GM12878 (cell line): ENCODE data around the gene VRTN.

ENCODE experiments used
- BRCA1 ChIP-seq: IDR thresholded peaks from 2 replicates; pipeline ENCODE4 v1.6.1; 2011; ENCODE audit warnings: low read depth, low read length, improper control_type of control experiment
- CBX5 ChIP-seq: sonication (generic); IDR thresholded peaks from 2 replicates; pipeline ENCODE4 v1.6.1; 2016; ENCODE audit warnings: low read depth, moderate library complexity, mild to moderate bottlenecking, inconsistent platforms
- CHD2 ChIP-seq: IDR thresholded peaks from 2 replicates; pipeline ENCODE4 v1.6.1; 2011; ENCODE audit warnings: low read depth, low read length, improper control_type of control experiment, borderline replicate concordance
- EZH2 ChIP-seq: IDR thresholded peaks from 2 replicates; pipeline ENCODE4 v1.6.1; 2012; ENCODE audit warnings: low read depth, mild to moderate bottlenecking, control low read depth, inconsistent platforms, low read length, borderline replicate concordance; ENCODE audit not compliant: control insufficient read depth
- NBN ChIP-seq: fragments of 450-650 bp; IDR thresholded peaks from 2 replicates; pipeline ENCODE4 v1.6.1; 2016
- POLR2A ChIP-seq: IDR thresholded peaks from 2 replicates; pipeline ENCODE4 v1.6.1; 2011; ENCODE audit warnings: low read depth, mild to moderate bottlenecking, low read length
- POLR2AphosphoS2 ChIP-seq: IDR thresholded peaks from 2 replicates; pipeline ENCODE4 v1.6.1; 2011; ENCODE audit warnings: low read depth, mild to moderate bottlenecking, low read length, improper control_type of control experiment, moderate library complexity
- RAD21 ChIP-seq: IDR thresholded peaks from 2 replicates; pipeline ENCODE4 v1.6.1; 2011; ENCODE audit warnings: mild to moderate bottlenecking, low read depth, low read length, moderate library complexity; ENCODE audit not compliant: insufficient read depth
- RCOR1 ChIP-seq: conservative IDR thresholded peaks from 2 replicates; pipeline ENCODE4 v1.6.1; 2012; ENCODE audit warnings: low read depth, low read length, improper control_type of control experiment
- RFX5 ChIP-seq: IDR thresholded peaks from 2 replicates; pipeline ENCODE4 v1.6.1; 2011; ENCODE audit warnings: low read depth, low read length, improper control_type of control experiment
- SUZ12 ChIP-seq: fragments of 200-600 bp; sonication (generic); IDR thresholded peaks from one replicate; pipeline ENCODE4 v1.6.1; 2018; ENCODE audit warnings: antibody characterized with exemption, mild to moderate bottlenecking; ENCODE audit not compliant: unreplicated experiment
- ZNF274 ChIP-seq: IDR thresholded peaks from one replicate; pipeline ENCODE4 v1.8.0; 2011; ENCODE audit not compliant: insufficient read length, insufficient read depth
- TF ChIP-seq, protein P1 (sequence below), 3 experiments: IDR thresholded peaks in 2 of 3; conservative IDR thresholded peaks in 1 of 3; 2 replicates each; pipeline ENCODE4 v1.5.1; 2011; ENCODE audit warnings: low read depth in 3 of 3, low read length in 3 of 3, mild to moderate bottlenecking in 3 of 3, control low read depth in 2 of 3, moderate library complexity in 2 of 3, inconsistent platforms in 1 of 3, mixed read lengths in 1 of 3; ENCODE audit not compliant: control insufficient read depth in 2 of 3, insufficient read depth in 1 of 3; ENCODE audit errors: extremely low read depth in 1 of 3
- TF ChIP-seq, protein P2 (sequence below): fragments of 150-350 bp; IDR thresholded peaks from 2 replicates; pipeline ENCODE4 v1.6.1; 2016; ENCODE audit warnings: low read depth, low read length

DNA sequence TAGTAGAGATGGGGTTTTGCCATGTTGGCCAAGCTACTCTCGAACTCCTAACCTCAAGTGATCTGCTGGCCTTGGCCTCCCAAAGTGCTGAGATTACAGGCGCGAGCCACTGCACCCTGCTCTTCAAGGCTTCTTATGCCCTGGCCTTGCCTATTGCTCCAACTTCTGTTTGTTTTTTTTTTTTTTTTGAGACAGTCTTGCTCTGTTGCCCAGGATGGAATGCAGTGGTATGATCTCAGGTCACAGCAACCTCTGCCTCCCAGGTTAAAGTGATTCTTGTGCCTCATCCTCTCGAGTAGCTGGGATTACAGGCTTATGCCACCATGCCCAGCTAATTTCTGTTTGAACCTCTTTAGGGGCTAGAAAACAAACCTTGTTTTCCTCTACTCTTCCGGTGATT, 39.6 kb upstream of the VRTN start:
- TF ChIP-seq NBN (no peak), POLR2A (no peak), RCOR1 (no peak), RFX5 (no peak), BRCA1 (no peak), POLR2AphosphoS2 (no peak), ZNF274 (no peak), CBX5 (no peak), SUZ12 (no peak), CHD2 (no peak), EZH2 (no peak), RAD21 (no peak)
- TF ChIP-seq, protein P1, sequence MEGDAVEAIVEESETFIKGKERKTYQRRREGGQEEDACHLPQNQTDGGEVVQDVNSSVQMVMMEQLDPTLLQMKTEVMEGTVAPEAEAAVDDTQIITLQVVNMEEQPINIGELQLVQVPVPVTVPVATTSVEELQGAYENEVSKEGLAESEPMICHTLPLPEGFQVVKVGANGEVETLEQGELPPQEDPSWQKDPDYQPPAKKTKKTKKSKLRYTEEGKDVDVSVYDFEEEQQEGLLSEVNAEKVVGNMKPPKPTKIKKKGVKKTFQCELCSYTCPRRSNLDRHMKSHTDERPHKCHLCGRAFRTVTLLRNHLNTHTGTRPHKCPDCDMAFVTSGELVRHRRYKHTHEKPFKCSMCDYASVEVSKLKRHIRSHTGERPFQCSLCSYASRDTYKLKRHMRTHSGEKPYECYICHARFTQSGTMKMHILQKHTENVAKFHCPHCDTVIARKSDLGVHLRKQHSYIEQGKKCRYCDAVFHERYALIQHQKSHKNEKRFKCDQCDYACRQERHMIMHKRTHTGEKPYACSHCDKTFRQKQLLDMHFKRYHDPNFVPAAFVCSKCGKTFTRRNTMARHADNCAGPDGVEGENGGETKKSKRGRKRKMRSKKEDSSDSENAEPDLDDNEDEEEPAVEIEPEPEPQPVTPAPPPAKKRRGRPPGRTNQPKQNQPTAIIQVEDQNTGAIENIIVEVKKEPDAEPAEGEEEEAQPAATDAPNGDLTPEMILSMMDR (IDR thresholded peaks at IDR 0.05 in 2 of 3, conservative IDR thresholded peaks at IDR 0.05 in 1 of 3; ENCODE audit: control insufficient read depth in 2 of 3, extremely low read depth in 1 of 3, insufficient read depth in 1 of 3, low read depth in 3 of 3, low read length in 3 of 3): no peak
- TF ChIP-seq, protein P2, sequence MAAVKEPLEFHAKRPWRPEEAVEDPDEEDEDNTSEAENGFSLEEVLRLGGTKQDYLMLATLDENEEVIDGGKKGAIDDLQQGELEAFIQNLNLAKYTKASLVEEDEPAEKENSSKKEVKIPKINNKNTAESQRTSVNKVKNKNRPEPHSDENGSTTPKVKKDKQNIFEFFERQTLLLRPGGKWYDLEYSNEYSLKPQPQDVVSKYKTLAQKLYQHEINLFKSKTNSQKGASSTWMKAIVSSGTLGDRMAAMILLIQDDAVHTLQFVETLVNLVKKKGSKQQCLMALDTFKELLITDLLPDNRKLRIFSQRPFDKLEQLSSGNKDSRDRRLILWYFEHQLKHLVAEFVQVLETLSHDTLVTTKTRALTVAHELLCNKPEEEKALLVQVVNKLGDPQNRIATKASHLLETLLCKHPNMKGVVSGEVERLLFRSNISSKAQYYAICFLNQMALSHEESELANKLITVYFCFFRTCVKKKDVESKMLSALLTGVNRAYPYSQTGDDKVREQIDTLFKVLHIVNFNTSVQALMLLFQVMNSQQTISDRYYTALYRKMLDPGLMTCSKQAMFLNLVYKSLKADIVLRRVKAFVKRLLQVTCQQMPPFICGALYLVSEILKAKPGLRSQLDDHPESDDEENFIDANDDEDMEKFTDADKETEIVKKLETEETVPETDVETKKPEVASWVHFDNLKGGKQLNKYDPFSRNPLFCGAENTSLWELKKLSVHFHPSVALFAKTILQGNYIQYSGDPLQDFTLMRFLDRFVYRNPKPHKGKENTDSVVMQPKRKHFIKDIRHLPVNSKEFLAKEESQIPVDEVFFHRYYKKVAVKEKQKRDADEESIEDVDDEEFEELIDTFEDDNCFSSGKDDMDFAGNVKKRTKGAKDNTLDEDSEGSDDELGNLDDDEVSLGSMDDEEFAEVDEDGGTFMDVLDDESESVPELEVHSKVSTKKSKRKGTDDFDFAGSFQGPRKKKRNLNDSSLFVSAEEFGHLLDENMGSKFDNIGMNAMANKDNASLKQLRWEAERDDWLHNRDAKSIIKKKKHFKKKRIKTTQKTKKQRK: no peak
